SU-DHL-6 (cell line): ENCODE results near the gene ISG20L2.

Experiments used
- H2AFZ ChIP-seq: fragments of 200-600 bp; sonication (generic); 2 replicates; pipeline ENCODE4 v1.6.1; 2014; ENCODE audit warnings: low read depth, mild to moderate bottlenecking, moderate library complexity, mixed read lengths, antibody characterized with exemption, low read length; ENCODE audit not compliant: severe bottlenecking
- H3F3A ChIP-seq: fragments of 200-600 bp; shearing (Covaris generic); 2 replicates; pipeline ENCODE4 v1.6.0; 2016; ENCODE audit warnings: antibody characterized with exemption, mild to moderate bottlenecking; ENCODE audit not compliant: insufficient read depth
- H3K27ac ChIP-seq: fragments of 200-600 bp; sonication (generic); 2 replicates; pipeline ENCODE4 v1.5.1; 2016; ENCODE audit warnings: low read depth, mild to moderate bottlenecking, low read length, moderate library complexity, mixed read lengths
- H3K27me3 ChIP-seq: fragments of 200-600 bp; sonication (generic), shearing (Covaris generic); 2 replicates; pipeline ENCODE4 v1.6.0; 2014; ENCODE audit warnings: mild to moderate bottlenecking, low read length
- H3K36me3 ChIP-seq: fragments of 200-600 bp; sonication (generic); 2 replicates; pipeline ENCODE4 v1.6.1; 2014; ENCODE audit warnings: mild to moderate bottlenecking, low read length, mixed read lengths
- H3K4me2 ChIP-seq: fragments of 300-600, 200-600 bp; shearing (Covaris generic), sonication (generic); 2 replicates; pipeline ENCODE4 v1.6.0; 2014; ENCODE audit warnings: low read length, low read depth, mild to moderate bottlenecking; ENCODE audit not compliant: poor library complexity, severe bottlenecking
- H3K4me3 ChIP-seq: fragments of 200-600 bp; sonication (generic); 2 replicates; pipeline ENCODE4 v1.5.1; 2014; ENCODE audit warnings: antibody characterized with exemption, low read length, mild to moderate bottlenecking, mixed read lengths; ENCODE audit not compliant: insufficient read depth, poor library complexity, severe bottlenecking
- H3K79me2 ChIP-seq: fragments of 200-600 bp; sonication (generic); 2 replicates; pipeline ENCODE4 v1.6.1; 2014; ENCODE audit warnings: mild to moderate bottlenecking, low read length, moderate library complexity; ENCODE audit not compliant: insufficient read depth
- H3K9ac ChIP-seq: fragments of 200-600 bp; sonication (generic); 2 replicates; pipeline ENCODE4 v1.7.0; 2014; ENCODE audit warnings: mild to moderate bottlenecking, low read length
- H3K9me2 ChIP-seq: fragments of 200-600 bp; sonication (generic); replicated peaks from 2 replicates; pipeline ENCODE4 v1.6.1; 2014; ENCODE audit warnings: low read length; ENCODE audit not compliant: insufficient read depth
- H3K9me3 ChIP-seq: fragments of 200-600 bp; sonication (generic); 2 replicates; pipeline ENCODE4 v1.6.1; 2014; ENCODE audit warnings: low read length, mixed read lengths; ENCODE audit not compliant: insufficient read depth
- H4K20me1 ChIP-seq: fragments of 200-600 bp; sonication (generic); 2 replicates; pipeline ENCODE4 v1.6.1; 2014; ENCODE audit warnings: low read depth, mild to moderate bottlenecking, antibody characterized with exemption, low read length, moderate library complexity, mixed read lengths
- CTCF ChIP-seq: fragments of 200-600 bp; sonication (generic); IDR thresholded peaks from one replicate; pipeline ENCODE4 v1.5.1; 2017; ENCODE audit warnings: antibody characterized with exemption, mild to moderate bottlenecking, low read length, moderate library complexity; ENCODE audit not compliant: insufficient read depth, poor library complexity, severe bottlenecking
- EZH2phosphoT487 ChIP-seq: fragments of 200-600 bp; sonication (generic), shearing (Covaris generic); conservative IDR thresholded peaks from 2 replicates; pipeline ENCODE4 v1.6.1; 2018; ENCODE audit warnings: mild to moderate bottlenecking, antibody characterized with exemption, low read length, moderate library complexity, mixed read lengths

Gene ISG20L2

GRCh38 chr1:156689035-156689952 is 39.3 kb downstream of the ISG20L2 start:
- Histone ChIP-seq H3K9ac (no peak overlapping the region), H3F3A (no peaks in the 10 kb centered on the region), H3K9me2 (no peaks in the 10 kb centered on the region), H3K4me3 (no peak overlapping the region), H3K9me3 (no peaks in the 10 kb centered on the region), H3K27ac (no peak overlapping the region), H4K20me1 (no peaks in the 10 kb centered on the region), H3K4me2 (peak overlapping the region; percentile 36), H3K27me3 (no peaks in the 10 kb centered on the region), H3K36me3 (no peaks in the 10 kb centered on the region), H3K79me2 (no peaks in the 10 kb centered on the region), H2AFZ (no peak overlapping the region)
- peak; percentile 48 for TF ChIP-seq CTCF
- peak; percentile 96 for TF ChIP-seq EZH2phosphoT487

GRCh38 chr1:156684227-156684782 is 44.3 kb downstream of the ISG20L2 start:
- Histone ChIP-seq H3K27me3 (no peaks in the 10 kb centered on the region), H3K9me3 (no peaks in the 10 kb centered on the region), H3K79me2 (no peaks in the 10 kb centered on the region), H3K27ac (no peak overlapping the region), H3K4me2 (no peak overlapping the region), H2AFZ (no peak overlapping the region), H4K20me1 (no peaks in the 10 kb centered on the region), H3K36me3 (no peaks in the 10 kb centered on the region), H3F3A (no peaks in the 10 kb centered on the region), H3K4me3 (no peak overlapping the region), H3K9ac (no peak overlapping the region), H3K9me2 (no peaks in the 10 kb centered on the region)
- no peak for TF ChIP-seq CTCF
- TF ChIP-seq EZH2phosphoT487 = no peak

- TF ChIP-seq EZH2phosphoT487 (no peak), CTCF (no peak)
- H3K4me2 ChIP-seq = no peak overlapping the region
Measured at GRCh38 chr1:156682166-156682890, 46.2 kb downstream of the ISG20L2 start.

More at GRCh38 chr1:156682166-156682890, 46.2 kb downstream of the ISG20L2 start:
- Histone ChIP-seq H3K4me3 (no peak overlapping the region), H3K9ac (no peak overlapping the region), H3K79me2 (no peaks in the 10 kb centered on the region), H3K9me3 (no peaks in the 10 kb centered on the region), H3K27me3 (no peaks in the 10 kb centered on the region), H2AFZ (no peak overlapping the region), H4K20me1 (no peaks in the 10 kb centered on the region), H3K9me2 (no peaks in the 10 kb centered on the region), H3K36me3 (no peaks in the 10 kb centered on the region), H3K27ac (no peak overlapping the region), H3F3A (no peaks in the 10 kb centered on the region)
